HepG2 (cell line): ENCODE measurements around the gene GPR87. TPM values are rescaled to one million over a fixed set of nuclear protein-coding genes. Genes with fewer than 3 reads are reported as not detected.
A peak's percentile ranks its signal among the peaks of the same experiment; 100 is the strongest.

Source experiments
- ATAC-seq: fragments of 200-7000 bp; cut with Tn5 transposase; 3 replicates; pipeline ENCODE4 v1.9.1; 2020; ENCODE audit warnings: mild to moderate bottlenecking, moderate library complexity
- BruUV-seq: library from RNA; stranded (reverse); fragments of 400-500 nt; replicated peaks from 2 replicates; lab custom pipeline; 2021; lab: Mats Ljungman, UMichigan
- CTCF ChIA-PET: fragments of 300-600 bp; formaldehyde crosslinking; extraction: SDS; loops from one replicate; lab custom pipeline; 2021; ENCODE audit warnings: low total read pairs, inconsistent platforms, low intra/inter-chr PET ratio; lab: Yijun Ruan, JAX
- POLR2A ChIA-PET: fragments of 350-600 bp; sonication (Branson Sonifier 250); formaldehyde crosslinking; loops from one replicate; lab custom pipeline; 2020; ENCODE audit warnings: antibody characterized with exemption, inconsistent platforms; lab: Yijun Ruan, JAX
- DNase-seq: peaks from one replicate; pipeline ENCODE4 v3.0.0-alpha.2; 2015; ENCODE audit warnings: low spot score
- FAIRE-seq: peaks from 3 replicates; lab custom pipeline; 2011; peaks lifted over from hg19 to GRCh38; lab: Jason Lieb, UNC
- H2AFZ ChIP-seq: one replicate; pipeline ENCODE4 v1.6.1; 2011; ENCODE audit warnings: low read length, inconsistent platforms
- H3K27ac ChIP-seq: fragments of 300-600 bp; 3 replicates; pipeline ENCODE4 v1.8.0; 2011; ENCODE audit warnings: mixed run types, mild to moderate bottlenecking, mixed read lengths, low read length, inconsistent platforms; ENCODE audit not compliant: insufficient read depth; ENCODE audit errors: extremely low read length
- H3K27me3 ChIP-seq, 2 experiments: fragments of 200-600 bp in 1 of 2; 2 replicates in 1 of 2; 3 replicates in 1 of 2; pipeline versions ENCODE4 v1.6.0 to v1.8.0; 2011; ENCODE audit warnings: low read length in 2 of 2, mild to moderate bottlenecking in 2 of 2, moderate library complexity in 2 of 2, inconsistent platforms in 1 of 2; ENCODE audit not compliant: insufficient read depth in 2 of 2, control insufficient read depth in 1 of 2
- H3K36me3 ChIP-seq, 2 experiments: fragments of 200-600 bp in 1 of 2; replicated peaks in 1 of 2; 2 replicates in 1 of 2; 3 replicates in 1 of 2; pipeline versions ENCODE4 v1.5.1 to v1.8.0; 2011; ENCODE audit warnings: low read length in 2 of 2, inconsistent platforms in 1 of 2; ENCODE audit not compliant: insufficient read depth in 2 of 2, control insufficient read depth in 1 of 2
- H3K4me1 ChIP-seq: 2 replicates; pipeline ENCODE4 v1.5.1; 2012; ENCODE audit warnings: low read length, inconsistent platforms; ENCODE audit not compliant: insufficient read depth
- H3K4me2 ChIP-seq: 2 replicates; pipeline ENCODE4 v1.6.0; 2011; ENCODE audit warnings: low read depth, low read length, inconsistent platforms
- H3K4me3 ChIP-seq, 3 experiments: fragments of 200-600 bp in 1 of 3; sonication (generic), shearing (Covaris generic) in 1 of 3; replicated peaks in 1 of 3; 2 replicates each; pipeline ENCODE4 v1.5.1; 2011 to 2016; ENCODE audit warnings: low read length in 3 of 3, inconsistent platforms in 2 of 3, low read depth in 2 of 3, mild to moderate bottlenecking in 2 of 3, control low read depth in 1 of 3, mixed read lengths in 1 of 3; ENCODE audit not compliant: insufficient read depth in 1 of 3
- H3K79me2 ChIP-seq: one replicate; pipeline ENCODE4 v1.6.1; 2011; ENCODE audit warnings: low read length, inconsistent platforms; ENCODE audit not compliant: insufficient read depth
- H3K9ac ChIP-seq: 2 replicates; pipeline ENCODE4 v1.6.0; 2011; ENCODE audit warnings: mild to moderate bottlenecking, low read depth, low read length, inconsistent platforms; ENCODE audit not compliant: insufficient read depth
- H3K9me3 ChIP-seq: 2 replicates; pipeline ENCODE4 v1.5.1; 2012; ENCODE audit warnings: mild to moderate bottlenecking, low read length
- H4K20me1 ChIP-seq: 2 replicates; pipeline ENCODE4 v1.6.0; 2011; ENCODE audit warnings: inconsistent platforms, mild to moderate bottlenecking, low read length, moderate library complexity; ENCODE audit not compliant: insufficient read depth
- CEBPB ChIP-seq: IDR thresholded peaks from 2 replicates; pipeline ENCODE4 v1.6.1; 2011; ENCODE audit warnings: low read depth, low read length, improper control_type of control experiment, borderline replicate concordance
- FOXJ3 ChIP-seq: sonication (generic); formaldehyde crosslinking; IDR thresholded peaks from 2 replicates; pipeline ENCODE4 v1.4.0; 2020; ENCODE audit warnings: missing genetic modification reagents, mild to moderate bottlenecking, borderline replicate concordance
- KDM5A ChIP-seq: fragments of 200-600 bp; sonication (generic); IDR thresholded peaks from 2 replicates; pipeline ENCODE4 v1.7.0; 2018; ENCODE audit warnings: antibody characterized with exemption, mild to moderate bottlenecking, low read length, borderline replicate concordance
- SALL1 ChIP-seq: sonication (generic); formaldehyde crosslinking; IDR thresholded peaks from 2 replicates; pipeline ENCODE4 v1.8.0; 2022; ENCODE audit warnings: mild to moderate bottlenecking, missing genetic modification reagents
- SNAI1 ChIP-seq: sonication (generic); formaldehyde crosslinking; IDR thresholded peaks from 2 replicates; pipeline ENCODE4 v1.5.0; 2020; ENCODE audit warnings: mild to moderate bottlenecking, missing genetic modification reagents, borderline replicate concordance
- ZC3H13 ChIP-seq: sonication (generic); formaldehyde crosslinking; IDR thresholded peaks from 2 replicates; pipeline ENCODE4 v1.8.1; 2023; ENCODE audit warnings: mild to moderate bottlenecking, missing genetic modification reagents, moderate library complexity
- ZNF530 ChIP-seq: sonication (generic); formaldehyde crosslinking; IDR thresholded peaks from 2 replicates; pipeline ENCODE4 v1.5.0; 2020; ENCODE audit warnings: low read depth, mild to moderate bottlenecking, missing genetic modification reagents
- ZNF614 ChIP-seq: IDR thresholded peaks from 2 replicates; pipeline ENCODE4 v1.6.1; 2018; ENCODE audit warnings: missing biosample characterization, missing genetic modification reagents, inconsistent platforms, borderline replicate concordance
- ZNF816 ChIP-seq: sonication (generic); formaldehyde crosslinking; IDR thresholded peaks from 2 replicates; pipeline ENCODE4 v1.8.0; 2022; ENCODE audit warnings: missing genetic modification reagents, mild to moderate bottlenecking, borderline replicate concordance
- WGBS: methylation state at CpG from one replicate; pipeline ENCODE4 v1.1.6; 2017; ENCODE audit warnings: low lambda C conversion rate; 5-methylcytosine and 5-hydroxymethylcytosine counted together
- in situ Hi-C: cut with HindIII; loops from 2 replicates; pipeline ENCODE4 v1.10.0; 2017; ENCODE audit warnings: low pct_unique_long_range_greater_than_20kb; ENCODE audit not compliant: extremely low pct_ligation_motif_present
- intact Hi-C: fragments of 100-400 bp; cut with micrococcal nuclease; formaldehyde crosslinking; loops from one replicate; pipeline ENCODE4 v1.10.0; 2022; ENCODE audit not compliant: unreplicated experiment
- polyA plus RNA-seq, 8 experiments: library from polyadenylated mRNA; depleted of rRNA in 3 of 8; stranded (reverse) in 7 of 8; unstranded in 1 of 8; fragments of >200 nt; fragmentation: Illumina TruSeq in 4 of 8; extraction: Trizol in 4 of 8; gene quantifications; 2 replicates each; pipeline versions ENCODE4 v1.2.1 to v1.2.3, GENCODE V29; 2011 to 2016; ENCODE audit warnings: low read depth in 4 of 8, missing spikeins in 1 of 8, mixed read lengths in 1 of 8; ENCODE audit not compliant: insufficient read depth in 1 of 8
- total RNA-seq, 5 experiments: library from RNA; depleted of rRNA; stranded (reverse); fragments of >200 nt; fragmentation: Illumina TruSeq; extraction: Trizol; gene quantifications; 2 replicates each; pipeline ENCODE4 v1.2.3, GENCODE V29; 2016; ENCODE audit warnings: low read depth in 1 of 5
- TF ChIP-seq, protein P1 (sequence below), 2 experiments: sonication (generic) in 1 of 2; formaldehyde crosslinking in 1 of 2; IDR thresholded peaks; 2 replicates each; pipeline versions ENCODE4 v1.4.0 to v1.6.1; 2018 to 2020; ENCODE audit warnings: missing genetic modification reagents in 2 of 2, borderline replicate concordance in 1 of 2, low read depth in 1 of 2, mild to moderate bottlenecking in 1 of 2, missing biosample characterization in 1 of 2

Gene GPR87
- total and polyA plus RNA-seq, 2 of the 13 experiments (the other 11 are each of a cell fraction or from before 2014, with no cell fraction given): not detected

DNA sequence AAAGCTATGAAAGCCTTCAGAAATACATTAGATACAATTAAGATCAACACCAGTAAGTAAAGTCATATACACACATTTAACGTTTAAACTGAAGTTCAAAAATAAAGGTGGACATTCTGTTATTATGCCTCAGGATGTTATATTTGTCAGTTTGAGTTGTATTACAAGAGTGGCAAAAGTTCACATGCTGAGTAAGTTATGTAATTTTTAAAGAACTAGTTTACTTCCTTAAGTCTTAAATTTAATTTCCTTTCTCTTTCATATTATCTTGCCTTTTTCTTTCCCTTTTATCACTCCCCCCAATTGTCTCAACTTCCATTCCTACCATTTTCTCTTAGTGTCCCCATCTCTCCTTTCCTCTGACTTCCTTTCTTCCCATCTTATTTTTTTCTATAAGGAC, 4.9 kb upstream of the GPR87 start (continued):
- TF ChIP-seq ZC3H13 (CRISPR knock-in tag): no peak
- no peak for TF ChIP-seq SALL1 (CRISPR knock-in tag)
- TF ChIP-seq KDM5A: no peak

DNA sequence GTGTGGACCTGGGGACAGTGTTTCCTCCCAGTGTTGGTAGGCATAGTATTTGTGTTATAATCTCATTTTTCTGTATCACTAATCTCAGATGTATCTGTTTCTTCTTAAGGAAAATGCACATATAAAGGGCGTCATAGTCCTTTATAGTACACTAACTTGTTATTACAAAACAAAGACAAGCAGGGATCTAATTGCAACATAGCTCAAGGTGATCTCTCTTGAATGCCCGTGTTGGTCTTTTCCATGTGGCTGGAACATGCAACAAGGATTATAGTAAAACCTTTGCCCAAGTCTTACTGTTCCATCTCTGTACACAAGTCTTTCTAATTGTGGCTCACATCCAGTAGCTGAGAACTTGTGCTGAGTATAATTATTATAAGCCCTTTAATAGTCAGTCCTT, 3.5 kb upstream of the GPR87 start:
- Histone ChIP-seq H3K4me3 (no peak overlapping the region), H3K4me1 (no peaks in the 10 kb centered on the region), H4K20me1 (no peaks in the 10 kb centered on the region), H3K36me3 (no peaks in the 10 kb centered on the region), H3K27ac (no peak overlapping the region), H2AFZ (no peak overlapping the region), H3K27me3 (no peaks in the 10 kb centered on the region), H3K9me3 (no peaks in the 10 kb centered on the region), H3K9ac (no peak overlapping the region), H3K4me2 (no peak overlapping the region), H3K79me2 (no peaks in the 10 kb centered on the region)
- ChIA-PET POLR2A (no interaction called here), CTCF (no interaction called here)
- 0% methylated on average over 2 of the region's 2 CpGs for WGBS
- intact Hi-C loops (no loop called here), in situ Hi-C loops (no loop called here)
- no peak for TF ChIP-seq FOXJ3 (CRISPR knock-in tag)
- TF ChIP-seq CEBPB: peak; percentile 25; the same call in 1 of the 2 replicates
- no peak for TF ChIP-seq SNAI1 (CRISPR knock-in tag)
- no peak for TF ChIP-seq ZNF816 (CRISPR knock-in tag)
- no peak for TF ChIP-seq ZNF530 (CRISPR knock-in tag)
- no peak for TF ChIP-seq ZNF614 (CRISPR knock-in tag)
- TF ChIP-seq, protein P1, sequence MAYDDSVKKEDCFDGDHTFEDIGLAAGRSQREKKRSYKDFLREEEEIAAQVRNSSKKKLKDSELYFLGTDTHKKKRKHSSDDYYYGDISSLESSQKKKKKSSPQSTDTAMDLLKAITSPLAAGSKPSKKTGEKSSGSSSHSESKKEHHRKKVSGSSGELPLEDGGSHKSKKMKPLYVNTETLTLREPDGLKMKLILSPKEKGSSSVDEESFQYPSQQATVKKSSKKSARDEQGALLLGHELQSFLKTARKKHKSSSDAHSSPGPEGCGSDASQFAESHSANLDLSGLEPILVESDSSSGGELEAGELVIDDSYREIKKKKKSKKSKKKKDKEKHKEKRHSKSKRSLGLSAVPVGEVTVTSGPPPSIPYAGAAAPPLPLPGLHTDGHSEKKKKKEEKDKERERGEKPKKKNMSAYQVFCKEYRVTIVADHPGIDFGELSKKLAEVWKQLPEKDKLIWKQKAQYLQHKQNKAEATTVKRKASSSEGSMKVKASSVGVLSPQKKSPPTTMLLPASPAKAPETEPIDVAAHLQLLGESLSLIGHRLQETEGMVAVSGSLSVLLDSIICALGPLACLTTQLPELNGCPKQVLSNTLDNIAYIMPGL (CRISPR knock-in tag; IDR thresholded peaks at IDR 0.05; ENCODE audit: borderline replicate concordance in 1 of 2, low read depth in 1 of 2): no peak
- FAIRE-seq: no peak
- DNase-seq: no peak
- no peak for ATAC-seq
- BruUV-seq: no TSS peak
